Measurements from ENCODE around the gene UNC50. TPM values are rescaled to one million over a fixed set of nuclear protein-coding genes. Genes with fewer than 3 reads are reported as not detected.

The UNC50 gene
- total RNA-seq, 1 donor from 2014 or later: 43.0 TPM

DNA sequence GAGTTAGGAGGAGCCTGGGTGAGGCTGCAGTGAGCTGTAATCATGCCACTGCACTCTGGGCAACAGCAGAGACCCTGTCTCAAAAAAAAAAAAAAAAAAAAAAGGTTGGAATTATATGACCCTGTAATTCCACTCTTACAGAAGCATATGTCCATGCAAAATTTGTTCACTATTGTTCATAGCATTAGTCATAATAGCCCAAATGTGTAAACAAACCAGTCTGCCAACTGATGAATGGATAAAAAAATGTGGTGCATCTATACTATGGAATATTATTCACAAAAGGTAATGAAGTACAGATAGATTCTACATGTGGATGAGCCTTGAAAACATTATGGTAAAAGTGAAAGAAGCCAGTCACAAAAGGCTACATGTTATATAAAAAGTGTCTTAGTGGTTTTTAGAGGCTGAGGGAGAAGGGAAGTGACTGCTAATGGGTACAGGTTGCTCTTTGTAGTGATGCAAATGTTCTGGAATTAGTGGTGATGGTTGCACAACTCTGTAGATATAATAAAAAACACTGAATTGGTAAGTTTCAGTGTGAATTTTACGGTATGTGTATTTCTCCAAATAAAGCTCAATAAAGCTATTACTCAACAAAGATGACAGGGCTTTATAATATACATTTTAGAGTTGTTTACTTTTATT, 9.5 kb upstream of the UNC50 start:
- no peak for DNase-seq (ENCODE audit: low read depth)
- TF ChIP-seq CTCF (conservative IDR thresholded peaks at IDR 0.05; ENCODE audit: low read depth, low read length): no peak
- no peak overlapping the region for H3K4me3 ChIP-seq (ENCODE audit: low read depth, low read length)

- DNase-seq (ENCODE audit: low read depth): no peak
- no peak overlapping the region for H3K4me3 ChIP-seq (ENCODE audit: low read depth, low read length)
- peak; percentile 80 for TF ChIP-seq CTCF (conservative IDR thresholded peaks at IDR 0.05; ENCODE audit: low read depth, low read length)
Observed at GRCh38 chr2:98601532-98602132, 6.8 kb upstream of the UNC50 start.

DNA sequence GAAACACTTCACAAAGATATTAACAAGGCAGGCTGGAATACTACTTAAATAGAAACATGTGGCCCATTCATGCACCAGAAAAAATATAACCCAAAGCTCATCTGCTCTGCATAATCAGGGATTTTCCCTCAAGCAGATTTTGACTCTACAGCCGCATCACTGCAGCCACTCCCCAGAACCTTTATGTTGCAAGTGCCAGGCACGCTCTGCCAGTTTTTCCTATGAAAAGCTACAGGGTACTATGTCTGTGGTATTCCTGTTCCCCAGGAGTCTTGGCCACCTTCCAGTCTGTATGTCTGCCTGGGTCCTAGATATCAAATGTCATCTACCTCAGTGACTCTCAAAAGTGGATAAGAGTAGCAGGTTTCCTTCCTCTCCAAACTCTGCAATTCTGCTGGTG, 3.8 kb upstream of the UNC50 start:
- DNase-seq (ENCODE audit: low read depth): no peak
- TF ChIP-seq CTCF (conservative IDR thresholded peaks at IDR 0.05; ENCODE audit: low read depth, low read length): no peak

GRCh38 chr2:98605076-98605475, 3.3 kb upstream of the UNC50 start:
- H3K4me3 ChIP-seq (ENCODE audit: low read depth, low read length): no peak overlapping the region
- DNase-seq (ENCODE audit: low read depth): no peak
- TF ChIP-seq CTCF (conservative IDR thresholded peaks at IDR 0.05; ENCODE audit: low read depth, low read length): no peak

More for the DNA sequence above, 3.8 kb upstream of the UNC50 start:
- no peak overlapping the region for H3K4me3 ChIP-seq (ENCODE audit: low read depth, low read length)

GRCh38 chr2:98606431-98606830, 2.0 kb upstream of the UNC50 start:
- H3K4me3 ChIP-seq (ENCODE audit: low read depth, low read length): no peak overlapping the region
- no peak for DNase-seq (ENCODE audit: low read depth)
- TF ChIP-seq CTCF (conservative IDR thresholded peaks at IDR 0.05; ENCODE audit: low read depth, low read length): no peak

DNA sequence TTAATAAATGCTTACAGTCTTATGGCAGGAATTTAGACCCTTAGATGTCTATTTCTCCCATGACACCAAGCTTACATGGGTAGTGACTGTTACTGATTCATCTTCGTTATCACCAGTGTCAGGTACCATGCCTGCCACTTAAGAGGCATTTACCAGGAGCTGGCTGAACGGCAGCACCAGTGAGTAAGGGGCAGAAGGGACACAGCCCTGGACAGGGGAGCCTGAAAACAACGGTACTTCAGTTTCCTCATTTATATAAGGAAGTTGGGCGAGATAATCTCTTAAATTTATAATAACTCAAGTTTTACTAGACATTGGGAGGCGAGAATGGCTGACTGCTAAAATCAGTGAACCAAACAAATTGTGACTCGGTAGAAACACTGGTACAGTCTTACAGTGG, 1.3 kb upstream of the UNC50 start:
- peak overlapping the region; percentile 89 for H3K4me3 ChIP-seq (ENCODE audit: low read depth, low read length)
- no peak for TF ChIP-seq CTCF (conservative IDR thresholded peaks at IDR 0.05; ENCODE audit: low read depth, low read length)
- DNase-seq (ENCODE audit: low read depth): no peak

DNA sequence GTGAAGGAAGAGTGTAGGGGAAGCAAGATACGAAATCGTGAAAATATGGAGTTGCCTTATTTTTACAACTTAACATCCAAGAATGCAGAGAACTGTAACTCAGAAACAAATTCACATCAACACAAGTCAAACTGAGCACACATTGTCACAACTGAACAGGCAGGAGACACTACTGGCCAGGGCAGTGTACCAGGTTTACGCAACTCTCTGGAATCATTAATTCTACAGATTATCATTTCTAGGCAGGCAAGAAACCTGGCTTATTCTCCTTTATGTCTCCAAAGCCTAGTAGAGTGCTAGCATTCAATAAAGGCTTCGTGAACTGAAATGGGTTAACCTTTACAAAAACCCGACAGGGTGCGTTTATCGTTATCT, 661 bp upstream of the UNC50 start:
- TF ChIP-seq CTCF (conservative IDR thresholded peaks at IDR 0.05; ENCODE audit: low read depth, low read length): no peak
- DNase-seq (ENCODE audit: low read depth): peak; percentile 30
- H3K4me3 ChIP-seq (ENCODE audit: low read depth, low read length): peak overlapping the region; percentile 89
